ENCODE measurements around the gene F2RL3. TPM values are rescaled to one million over a fixed set of nuclear protein-coding genes. Genes with fewer than 3 reads are reported as not detected.
"Not testable (repeated sequence)": the region's sequence is repeated elsewhere in the genome, so short reads cannot be mapped to it uniquely, and the experiment has no call there.

F2RL3 gene
- total RNA-seq, 1 experiment from 2014 or later = not detected

GRCh38 chr19:16874250-16874977, 14.4 kb upstream of the F2RL3 start:
- TF ChIP-seq TCF7L2 (IDR thresholded peaks at IDR 0.05; ENCODE audit: low read depth, low read length) (no peak), CTCF (IDR thresholded peaks at IDR 0.05) (no peak), POLR2AphosphoS5 (IDR thresholded peaks at IDR 0.05; ENCODE audit: low read depth, low read length) (no peak), SIN3A (IDR thresholded peaks at IDR 0.05; ENCODE audit: borderline replicate concordance, insufficient read depth, low read depth, low read length) (no peak)
- TF ChIP-seq, protein P1, sequence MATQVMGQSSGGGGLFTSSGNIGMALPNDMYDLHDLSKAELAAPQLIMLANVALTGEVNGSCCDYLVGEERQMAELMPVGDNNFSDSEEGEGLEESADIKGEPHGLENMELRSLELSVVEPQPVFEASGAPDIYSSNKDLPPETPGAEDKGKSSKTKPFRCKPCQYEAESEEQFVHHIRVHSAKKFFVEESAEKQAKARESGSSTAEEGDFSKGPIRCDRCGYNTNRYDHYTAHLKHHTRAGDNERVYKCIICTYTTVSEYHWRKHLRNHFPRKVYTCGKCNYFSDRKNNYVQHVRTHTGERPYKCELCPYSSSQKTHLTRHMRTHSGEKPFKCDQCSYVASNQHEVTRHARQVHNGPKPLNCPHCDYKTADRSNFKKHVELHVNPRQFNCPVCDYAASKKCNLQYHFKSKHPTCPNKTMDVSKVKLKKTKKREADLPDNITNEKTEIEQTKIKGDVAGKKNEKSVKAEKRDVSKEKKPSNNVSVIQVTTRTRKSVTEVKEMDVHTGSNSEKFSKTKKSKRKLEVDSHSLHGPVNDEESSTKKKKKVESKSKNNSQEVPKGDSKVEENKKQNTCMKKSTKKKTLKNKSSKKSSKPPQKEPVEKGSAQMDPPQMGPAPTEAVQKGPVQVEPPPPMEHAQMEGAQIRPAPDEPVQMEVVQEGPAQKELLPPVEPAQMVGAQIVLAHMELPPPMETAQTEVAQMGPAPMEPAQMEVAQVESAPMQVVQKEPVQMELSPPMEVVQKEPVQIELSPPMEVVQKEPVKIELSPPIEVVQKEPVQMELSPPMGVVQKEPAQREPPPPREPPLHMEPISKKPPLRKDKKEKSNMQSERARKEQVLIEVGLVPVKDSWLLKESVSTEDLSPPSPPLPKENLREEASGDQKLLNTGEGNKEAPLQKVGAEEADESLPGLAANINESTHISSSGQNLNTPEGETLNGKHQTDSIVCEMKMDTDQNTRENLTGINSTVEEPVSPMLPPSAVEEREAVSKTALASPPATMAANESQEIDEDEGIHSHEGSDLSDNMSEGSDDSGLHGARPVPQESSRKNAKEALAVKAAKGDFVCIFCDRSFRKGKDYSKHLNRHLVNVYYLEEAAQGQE (IDR thresholded peaks at IDR 0.05; ENCODE audit: insufficient read depth in 1 of 2, low read depth in 2 of 2, low read length in 1 of 2) = no peak
- POLR2A ChIA-PET = no interaction called here
- in situ Hi-C loops (cut with HindIII; ENCODE audit: low pct_unique_long_range_greater_than_20kb, low sequenced_read_pairs) = no loop called here
- CTCF ChIA-PET = no interaction called here
- intact Hi-C loops (cut with micrococcal nuclease; ENCODE audit: unreplicated experiment) = no loop called here
- Histone ChIP-seq H3K36me3 (ENCODE audit: control insufficient read depth, insufficient read depth, low read length) (no peaks in the 10 kb centered on the region; the same call in 1 of the 2 replicates), H3K4me1 (ENCODE audit: control insufficient read depth, insufficient read depth, low read length) (no peaks in the 10 kb centered on the region), H3K27me3 (ENCODE audit: control insufficient read depth, insufficient read depth, low read length) (no peaks in the 10 kb centered on the region), H3K9me3 (ENCODE audit: control insufficient read depth, insufficient read depth, low read depth, low read length) (no peaks in the 10 kb centered on the region), H3K27ac (ENCODE audit: low read length) (no peak overlapping the region), H3K4me3 (ENCODE audit: low read depth in 2 of 2, low read length in 2 of 2) (no peak overlapping the region)
- DNase-seq (ENCODE audit: low read depth, low spot score) (no peak), ATAC-seq (no peak)
- BruUV-seq (replicated peaks) = no TSS peak

DNA sequence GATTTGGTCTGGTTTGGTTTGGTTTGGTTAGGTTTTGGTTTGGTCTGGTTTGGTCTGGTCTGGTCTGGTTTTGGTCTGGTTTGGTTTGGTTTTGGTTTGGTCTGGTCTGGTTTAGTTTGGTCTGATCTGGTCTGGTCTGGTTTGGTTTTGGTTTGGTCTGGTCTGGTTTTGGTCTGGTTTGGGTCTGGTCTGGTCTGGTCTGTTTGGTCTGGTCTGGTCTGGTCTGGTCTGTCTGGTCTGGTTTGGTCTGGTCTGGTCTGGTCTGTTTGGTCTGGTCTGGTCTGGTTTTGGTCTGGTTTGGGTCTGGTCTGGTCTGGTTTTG, 13.9 kb upstream of the F2RL3 start:
- H3K4me1 ChIP-seq (ENCODE audit: control insufficient read depth, insufficient read depth, low read length); POLR2A ChIA-PET; CTCF ChIA-PET; H3K27ac ChIP-seq (ENCODE audit: low read length); ATAC-seq; H3K9me3 ChIP-seq (ENCODE audit: control insufficient read depth, insufficient read depth, low read depth, low read length); BruUV-seq (replicated peaks); DNase-seq (ENCODE audit: low read depth, low spot score); H3K4me3 ChIP-seq (ENCODE audit: low read depth in 2 of 2, low read length in 2 of 2); in situ Hi-C loops (cut with HindIII; ENCODE audit: low pct_unique_long_range_greater_than_20kb, low sequenced_read_pairs); H3K27me3 ChIP-seq (ENCODE audit: control insufficient read depth, insufficient read depth, low read length); H3K36me3 ChIP-seq (ENCODE audit: control insufficient read depth, insufficient read depth, low read length); intact Hi-C loops (cut with micrococcal nuclease; ENCODE audit: unreplicated experiment): not testable (repeated sequence)
